Activated naive CD8-positive, alpha-beta T cell treated with anti-CD3 and anti-CD28 coated beads for 36 hours (primary cell): ENCODE results near the gene GOLGA6L9. TPM values are rescaled to one million over a fixed set of nuclear protein-coding genes. Genes with fewer than 3 reads are reported as not detected.

Source experiments
- total RNA-seq, 2 experiments: library from RNA; stranded (reverse); gene quantifications; one replicate each; pipeline ENCODE4 v1.2.3, GENCODE V29; 2021

GOLGA6L9 gene
- total RNA-seq, 2 experiments from 2014 or later, result 1.8 to 2.1 TPM

Other genes with a start within 250 kb of the GOLGA6L9 start
- gene EFL1, start 167.1 kb upstream of the GOLGA6L9 start, total RNA-seq, result 10 to 100 TPM; 23.7 to 25.3 TPM
- 1 to 10 TPM in 1 of 2 experiments, under 1 TPM in 1; 0.76 to 2.4 TPM for gene SAXO2, start 167.0 kb upstream of the GOLGA6L9 start, total RNA-seq
- 1 to 10 TPM; 1.1 to 1.3 TPM for gene GOLGA6L10, start 80.3 kb upstream of the GOLGA6L9 start, total RNA-seq
- gene RPS17, start 110.6 kb downstream of the GOLGA6L9 start, total RNA-seq, result 1,000 to 10,000 TPM; 2,631 to 2,669 TPM
- 1 to 10 TPM; 1.0 to 1.1 TPM for gene CPEB1, start 217.5 kb downstream of the GOLGA6L9 start, total RNA-seq